Fibroblast of villous mesenchyme (primary cell): ENCODE measurements around the gene JMJD8. TPM values are rescaled to one million over a fixed set of nuclear protein-coding genes. Genes with fewer than 3 reads are reported as not detected.
A peak's percentile ranks its signal among the peaks of the same experiment; 100 is the strongest.

Experiments
- DNase-seq: peaks from one replicate; pipeline ENCODE4 v3.0.0-alpha.2; 2010; ENCODE audit warnings: low read depth
- H3K4me3 ChIP-seq: 2 replicates; pipeline ENCODE4 v1.5.1; 2011; ENCODE audit warnings: low read depth, mild to moderate bottlenecking, low read length
- CTCF ChIP-seq: IDR thresholded peaks from 2 replicates; pipeline ENCODE4 v1.5.1; 2012; ENCODE audit warnings: low read depth, mild to moderate bottlenecking, low read length; ENCODE audit not compliant: insufficient read depth
- total RNA-seq: library from RNA; depleted of rRNA; stranded (reverse); fragments of >200 nt; gene quantifications from 2 replicates; pipeline ENCODE4 v1.2.3, GENCODE V29; 2012

JMJD8 gene
- total RNA-seq, 1 donor: 36.3 TPM

GRCh38 chr16:651844-652243 is 32.3 kb downstream of the JMJD8 start:
- no peak for TF ChIP-seq CTCF
- H3K4me3 ChIP-seq: no peak overlapping the region
- DNase-seq: no peak

GRCh38 chr16:649631-650030 is 34.5 kb downstream of the JMJD8 start:
- no peak for TF ChIP-seq CTCF
- DNase-seq: no peak
- peak overlapping the region; percentile 63 for H3K4me3 ChIP-seq

- DNase-seq: peak; percentile 92
- TF ChIP-seq CTCF: no peak
- peak within 1 kb of the TSS; percentile 63 for H3K4me3 ChIP-seq
Observed at GRCh38 chr16:648781-649589, 35.1 kb downstream of the JMJD8 start, which contains the start of gene WDR90. Gene WDR90, plus strand, starts transcription at chr16:649365. Its CDS starts 52 bp downstream, at chr16:649417.

- H3K4me3 ChIP-seq: peak overlapping the region; percentile 63
- no peak for DNase-seq
- peak; percentile 40 for TF ChIP-seq CTCF
Observed at GRCh38 chr16:648071-648780, 35.9 kb downstream of the JMJD8 start.

GRCh38 chr16:647173-647902 is 36.8 kb downstream of the JMJD8 start:
- H3K4me3 ChIP-seq: no peak overlapping the region
- DNase-seq: no peak
- no peak for TF ChIP-seq CTCF

- H3K4me3 ChIP-seq: no peak overlapping the region
- no peak for TF ChIP-seq CTCF
- no peak for DNase-seq
Observed at GRCh38 chr16:646679-647172, 37.4 kb downstream of the JMJD8 start.
